HCT116 (cell line): Measurements from ENCODE around the gene ILRUN. TPM values are rescaled to one million over a fixed set of nuclear protein-coding genes. Genes with fewer than 3 reads are reported as not detected.

Experiments used
- ATAC-seq: fragments of 200-7000 bp; cut with Tn5 transposase; 2 replicates; pipeline ENCODE4 v1.9.1; 2020; ENCODE audit warnings: mild to moderate bottlenecking, moderate library complexity
- BruUV-seq: library from RNA; stranded (reverse); fragments of 400-500 nt; replicated peaks from 2 replicates; lab custom pipeline; 2021; lab: Mats Ljungman, UMichigan
- CTCF ChIA-PET: fragments of 300-600 bp; sonication (Branson Sonifier 250); formaldehyde crosslinking; loops from one replicate; lab custom pipeline; 2021; ENCODE audit warnings: antibody characterized with exemption; lab: Charles Lee
- POLR2A ChIA-PET: fragments of 300-600, 350-600 bp; sonication (Branson Sonifier 250); formaldehyde crosslinking; loops from one replicate; lab custom pipeline; 2021; ENCODE audit warnings: antibody characterized with exemption; lab: Charles Lee
- RAD21 ChIA-PET, 2 experiments: fragments of 300-600 bp; sonication (Branson Sonifier 250); formaldehyde crosslinking; loops; one replicate each; lab custom pipeline; 2023; ENCODE audit warnings: low total read pairs in 2 of 2; ENCODE audit not compliant: uncharacterized antibody in 2 of 2, unreplicated experiment in 2 of 2, low non-redundant PET in 1 of 2; lab: Charles Lee
- DNase-seq: peaks from one replicate; pipeline ENCODE4 v3.0.0-alpha.2; 2010; ENCODE audit warnings: low read depth, low spot score
- H2AFZ ChIP-seq: fragments of 200-600 bp; shearing (Covaris generic), sonication (generic); 2 replicates; pipeline ENCODE4 v1.6.1; 2017; ENCODE audit warnings: low read depth, mixed run types, mixed read lengths, antibody characterized with exemption, low read length; ENCODE audit not compliant: poor library complexity, severe bottlenecking
- H3K27ac ChIP-seq: 2 replicates; pipeline ENCODE4 v1.5.1; 2012; ENCODE audit warnings: low read depth, low read length
- H3K27me3 ChIP-seq: fragments of 200-600 bp; sonication (generic); 2 replicates; pipeline ENCODE4 v1.6.1; 2016; ENCODE audit warnings: mixed run types, low read length, mixed read lengths; ENCODE audit not compliant: insufficient read depth
- H3K36me3 ChIP-seq, 2 experiments: fragments of 200-500 bp in 1 of 2; fragments of 200-600 bp in 1 of 2; sonication (Bioruptor generic) in 1 of 2; sonication (generic) in 1 of 2; 2 replicates each; pipeline versions ENCODE4 v1.5.1 to v1.6.1; 2014 to 2016; ENCODE audit warnings: low read length in 2 of 2, inconsistent platforms in 1 of 2, mixed read lengths in 1 of 2, mixed run types in 1 of 2; ENCODE audit not compliant: insufficient read depth in 2 of 2, control insufficient read depth in 1 of 2
- H3K4me1 ChIP-seq, 2 experiments: fragments of 200-600 bp in 1 of 2; sonication (generic) in 1 of 2; 2 replicates each; pipeline versions ENCODE4 v1.5.1 to v1.6.1; 2012 to 2017; ENCODE audit warnings: low read length in 2 of 2, inconsistent platforms in 1 of 2, mild to moderate bottlenecking in 1 of 2, mixed read lengths in 1 of 2, mixed run types in 1 of 2, moderate library complexity in 1 of 2; ENCODE audit not compliant: insufficient read depth in 2 of 2, control insufficient read depth in 1 of 2
- H3K4me2 ChIP-seq: fragments of 200-600 bp; sonication (generic); 2 replicates; pipeline ENCODE4 v1.6.1; 2017; ENCODE audit warnings: mixed run types, low read length, mixed read lengths
- H3K4me3 ChIP-seq, 2 experiments: fragments of 200-600 bp in 1 of 2; sonication (generic) in 1 of 2; replicated peaks in 1 of 2; 2 replicates each; pipeline ENCODE4 v1.5.1; 2011 to 2016; ENCODE audit warnings: low read length in 2 of 2, control low read depth in 1 of 2, low read depth in 1 of 2, mild to moderate bottlenecking in 1 of 2, mixed read lengths in 1 of 2, mixed run types in 1 of 2
- H3K79me2 ChIP-seq: fragments of 200-600 bp; sonication (generic); 2 replicates; pipeline ENCODE4 v1.6.1; 2017; ENCODE audit warnings: mild to moderate bottlenecking, mixed run types, low read length, moderate library complexity, mixed read lengths; ENCODE audit not compliant: insufficient read depth
- H3K9ac ChIP-seq: fragments of 200-600 bp; sonication (generic); 2 replicates; pipeline ENCODE4 v1.6.1; 2016; ENCODE audit warnings: low read length, mixed read lengths
- H3K9me2 ChIP-seq: fragments of 200-600 bp; sonication (generic), shearing (Covaris generic); 2 replicates; pipeline ENCODE4 v1.6.1; 2017; ENCODE audit warnings: mixed run types, mild to moderate bottlenecking, moderate library complexity; ENCODE audit not compliant: insufficient read depth
- H3K9me3 ChIP-seq, 2 experiments: fragments of 200-500 bp in 1 of 2; fragments of 200-600 bp in 1 of 2; sonication (Bioruptor generic) in 1 of 2; sonication (generic) in 1 of 2; 2 replicates each; pipeline ENCODE4 v1.6.1; 2014 to 2017; ENCODE audit warnings: low read length in 2 of 2, mixed read lengths in 2 of 2, inconsistent platforms in 1 of 2, low read depth in 1 of 2, mild to moderate bottlenecking in 1 of 2, mixed run types in 1 of 2, moderate library complexity in 1 of 2; ENCODE audit not compliant: control insufficient read depth in 1 of 2, insufficient read depth in 1 of 2
- H4K20me1 ChIP-seq: fragments of 200-600 bp; sonication (generic), shearing (Covaris generic); 2 replicates; pipeline ENCODE4 v1.6.1; 2017; ENCODE audit warnings: mixed run types, mild to moderate bottlenecking, moderate library complexity; ENCODE audit not compliant: insufficient read depth
- CBX3 ChIP-seq: IDR thresholded peaks from 2 replicates; pipeline ENCODE4 v1.6.1; 2012; ENCODE audit warnings: low read depth
- CEBPB ChIP-seq: IDR thresholded peaks from 2 replicates; pipeline ENCODE4 v1.6.1; 2012; ENCODE audit warnings: low read depth
- EGR1 ChIP-seq: IDR thresholded peaks from 2 replicates; pipeline ENCODE4 v1.6.1; 2012; ENCODE audit warnings: low read depth
- ELF1 ChIP-seq: IDR thresholded peaks from 2 replicates; pipeline ENCODE4 v1.6.1; 2012; ENCODE audit warnings: low read depth, borderline replicate concordance
- EZH2 ChIP-seq: fragments of 200-600 bp; sonication (generic); IDR thresholded peaks from 2 replicates; pipeline ENCODE4 v1.6.1; 2017; ENCODE audit warnings: antibody characterized with exemption, mixed run types
- EZH2phosphoT487 ChIP-seq: fragments of 200-600 bp; IDR thresholded peaks from 2 replicates; pipeline ENCODE4 v1.6.1; 2018; ENCODE audit warnings: antibody characterized with exemption, borderline replicate concordance
- FOSL1 ChIP-seq: IDR thresholded peaks from 2 replicates; pipeline ENCODE4 v1.6.1; 2012; ENCODE audit warnings: low read depth
- JUND ChIP-seq: IDR thresholded peaks from 2 replicates; pipeline ENCODE4 v1.6.1; 2012
- POLR2AphosphoS5 ChIP-seq: IDR thresholded peaks from 2 replicates; pipeline ENCODE4 v1.6.1; 2011; ENCODE audit warnings: mild to moderate bottlenecking, low read depth, low read length, moderate library complexity
- RAD21 ChIP-seq: IDR thresholded peaks from 2 replicates; pipeline ENCODE4 v1.6.1; 2012; ENCODE audit warnings: low read depth, mild to moderate bottlenecking
- SIN3A ChIP-seq: IDR thresholded peaks from 2 replicates; pipeline ENCODE4 v1.6.1; 2012; ENCODE audit warnings: low read depth
- SP1 ChIP-seq: IDR thresholded peaks from 2 replicates; pipeline ENCODE4 v1.6.1; 2012; ENCODE audit warnings: low read depth
- SRF ChIP-seq: IDR thresholded peaks from 2 replicates; pipeline ENCODE4 v1.6.1; 2012; ENCODE audit warnings: low read depth
- ZFX ChIP-seq: fragments of 450-650 bp; IDR thresholded peaks from 2 replicates; pipeline ENCODE4 v1.6.1; 2017
- ZNF274 ChIP-seq: fragments of 200-500 bp; sonication (Bioruptor generic); IDR thresholded peaks from 2 replicates; pipeline ENCODE4 v1.6.1; 2014; ENCODE audit warnings: mild to moderate bottlenecking, low read depth, low read length, inconsistent platforms
- intact Hi-C: fragments of 100-400 bp; cut with micrococcal nuclease; formaldehyde crosslinking; loops from 2 replicates; pipeline ENCODE4 v1.10.0; 2022
- total RNA-seq: library from RNA; stranded (reverse); gene quantifications from one replicate; pipeline ENCODE4 v1.2.1, GENCODE V29; 2021; ENCODE audit not compliant: unreplicated experiment
- TF ChIP-seq, protein P1 (sequence below): IDR thresholded peaks from 2 replicates; pipeline ENCODE4 v1.6.1; 2012
- TF ChIP-seq, protein P2 (sequence below): IDR thresholded peaks from 2 replicates; pipeline ENCODE4 v1.6.1; 2012
- TF ChIP-seq, protein P3 (sequence below), 3 experiments: fragments of 200-600 bp in 1 of 3; sonication (generic) in 1 of 3; IDR thresholded peaks in 2 of 3; conservative IDR thresholded peaks in 1 of 3; 2 replicates each; pipeline ENCODE4 v1.5.1; 2012 to 2017; ENCODE audit warnings: low read depth in 2 of 3, low read length in 2 of 3, antibody characterized with exemption in 1 of 3, borderline replicate concordance in 1 of 3, control low read depth in 1 of 3, mild to moderate bottlenecking in 1 of 3, mixed read lengths in 1 of 3, mixed run types in 1 of 3, moderate library complexity in 1 of 3; ENCODE audit not compliant: insufficient read depth in 1 of 3

Gene ILRUN
- total RNA-seq, 1 experiment from 2014 or later = 51.9 TPM

DNA sequence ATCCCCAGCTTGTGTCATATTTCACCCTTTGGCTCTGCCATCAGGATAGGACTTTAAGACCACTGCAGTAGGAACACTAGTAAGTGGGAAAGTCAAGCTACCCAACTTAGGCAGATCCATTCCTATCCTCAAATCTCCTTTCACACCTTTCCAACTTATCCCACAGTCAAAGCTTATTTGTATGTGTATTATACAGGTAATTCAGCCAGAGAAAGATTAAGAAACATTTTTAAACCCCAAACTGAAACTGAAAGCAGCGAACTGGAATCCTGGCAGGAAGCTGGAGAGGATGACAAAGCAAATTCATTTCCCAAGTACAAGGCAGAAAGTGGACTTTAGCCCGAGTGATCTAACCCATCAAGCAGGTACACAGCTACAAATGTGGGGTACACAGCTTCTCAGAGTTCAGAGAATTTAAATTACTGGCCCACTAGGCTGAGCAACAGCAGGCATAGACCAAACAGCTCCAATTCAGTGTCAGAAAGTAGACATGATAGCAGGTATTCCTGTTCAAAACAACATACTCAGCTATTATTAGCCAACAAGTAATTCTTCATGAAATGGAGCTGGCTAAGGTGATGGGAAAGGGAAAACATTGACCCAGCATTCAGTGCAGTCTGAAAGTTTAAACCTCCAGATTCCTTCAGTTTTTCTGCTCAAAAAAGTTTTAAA, 39.1 kb downstream of the ILRUN start:
- POLR2A ChIA-PET = interaction anchor here (0.8 to 0.9 kb wide), 2 partner anchors 21 to 47 kb away, joined by 4 read pairs; no protein-coding TSS in a partner anchor
- H3K9me2 ChIP-seq = no peaks in the 10 kb centered on the region
- no TSS peak for BruUV-seq
- peak; percentile 34; the same call in 1 of the 2 replicates for TF ChIP-seq FOSL1
- TF ChIP-seq JUND = 0 out of 2 replicates have a peak, but pooled peaks have one; percentile 28
- TF ChIP-seq, protein P1, sequence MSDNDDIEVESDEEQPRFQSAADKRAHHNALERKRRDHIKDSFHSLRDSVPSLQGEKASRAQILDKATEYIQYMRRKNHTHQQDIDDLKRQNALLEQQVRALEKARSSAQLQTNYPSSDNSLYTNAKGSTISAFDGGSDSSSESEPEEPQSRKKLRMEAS = no peak
- TF ChIP-seq EZH2phosphoT487 = no peak
- peak; percentile 29; the same call in 1 of the 2 replicates for TF ChIP-seq POLR2AphosphoS5
- peak; percentile 55; the same call in 1 of the 2 replicates for TF ChIP-seq SP1
- TF ChIP-seq CEBPB = 0 out of 2 replicates have a peak, but pooled peaks have one; percentile 8
- no peak for TF ChIP-seq SIN3A
- TF ChIP-seq, all 23 proteins: peak for 5
- intact Hi-C loops = no loop called here
- CTCF ChIA-PET = interaction anchor here (0.9 to 1.1 kb wide), 2 partner anchors 18 to 199 kb away, joined by 3 read pairs; no protein-coding TSS in a partner anchor
- Histone ChIP-seq H3K79me2 (peaks cover 84% of the 10 kb centered on the region), H3K27me3 (no peaks in the 10 kb centered on the region), H3K4me2 (peak overlapping the region; percentile 89), H3K4me3 (peak overlapping the region; percentile 39 to 58), H3K36me3 (peaks cover 0 to 4% of the 10 kb centered on the region in 2 experiments; a peak in 2 of 4 replicates), H2AFZ (no peak overlapping the region), H3K9me3 (no peaks in the 10 kb centered on the region), H3K9ac (peak overlapping the region; percentile 73), H4K20me1 (no peaks in the 10 kb centered on the region), H3K27ac (peak overlapping the region; percentile 84), H3K4me1 (peaks cover 30 to 49% of the 10 kb centered on the region in 2 experiments)
- ATAC-seq (peak; percentile 57), DNase-seq (no peak)
- RAD21 ChIA-PET = no interaction called here

DNA sequence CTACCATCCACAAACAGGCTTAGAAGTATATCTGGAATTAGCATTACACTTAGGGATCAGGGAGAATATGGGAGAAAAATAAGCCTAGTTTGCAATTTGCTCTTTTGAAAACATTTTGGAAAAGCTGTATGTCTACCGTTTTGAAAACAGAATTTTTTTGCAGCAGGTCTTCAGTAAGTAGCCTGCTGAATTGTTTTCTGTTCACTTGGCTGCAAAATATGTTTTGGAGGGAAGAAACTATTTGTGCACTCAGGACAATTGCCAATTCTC, 39.6 kb downstream of the ILRUN start:
- H4K20me1 ChIP-seq = no peaks in the 10 kb centered on the region
- peaks cover 85% of the 10 kb centered on the region for H3K79me2 ChIP-seq
- peak overlapping the region; percentile 84 for H3K27ac ChIP-seq
- H3K4me1 ChIP-seq = peaks cover 30 to 51% of the 10 kb centered on the region in 2 experiments
- no peaks in the 10 kb centered on the region for H3K27me3 ChIP-seq
- H3K9ac ChIP-seq = peak overlapping the region; percentile 73
- DNase-seq (no peak), ATAC-seq (no peak)
- H3K9me3 ChIP-seq = no peaks in the 10 kb centered on the region
- H3K4me3 ChIP-seq = peak overlapping the region in 1 of 2 experiments; percentile 58
- no peak for TF ChIP-seq SRF
- TF ChIP-seq RAD21 = no peak
- no peak for TF ChIP-seq ZNF274
- TF ChIP-seq, protein P2, sequence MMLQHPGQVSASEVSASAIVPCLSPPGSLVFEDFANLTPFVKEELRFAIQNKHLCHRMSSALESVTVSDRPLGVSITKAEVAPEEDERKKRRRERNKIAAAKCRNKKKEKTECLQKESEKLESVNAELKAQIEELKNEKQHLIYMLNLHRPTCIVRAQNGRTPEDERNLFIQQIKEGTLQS = no peak
- TF ChIP-seq, protein P1 = no peak
- no peak for TF ChIP-seq SP1
- TF ChIP-seq JUND = no peak
- TF ChIP-seq CBX3 = no peak
- TF ChIP-seq ELF1 = no peak
- TF ChIP-seq EZH2 = no peak
- TF ChIP-seq, protein P3, sequence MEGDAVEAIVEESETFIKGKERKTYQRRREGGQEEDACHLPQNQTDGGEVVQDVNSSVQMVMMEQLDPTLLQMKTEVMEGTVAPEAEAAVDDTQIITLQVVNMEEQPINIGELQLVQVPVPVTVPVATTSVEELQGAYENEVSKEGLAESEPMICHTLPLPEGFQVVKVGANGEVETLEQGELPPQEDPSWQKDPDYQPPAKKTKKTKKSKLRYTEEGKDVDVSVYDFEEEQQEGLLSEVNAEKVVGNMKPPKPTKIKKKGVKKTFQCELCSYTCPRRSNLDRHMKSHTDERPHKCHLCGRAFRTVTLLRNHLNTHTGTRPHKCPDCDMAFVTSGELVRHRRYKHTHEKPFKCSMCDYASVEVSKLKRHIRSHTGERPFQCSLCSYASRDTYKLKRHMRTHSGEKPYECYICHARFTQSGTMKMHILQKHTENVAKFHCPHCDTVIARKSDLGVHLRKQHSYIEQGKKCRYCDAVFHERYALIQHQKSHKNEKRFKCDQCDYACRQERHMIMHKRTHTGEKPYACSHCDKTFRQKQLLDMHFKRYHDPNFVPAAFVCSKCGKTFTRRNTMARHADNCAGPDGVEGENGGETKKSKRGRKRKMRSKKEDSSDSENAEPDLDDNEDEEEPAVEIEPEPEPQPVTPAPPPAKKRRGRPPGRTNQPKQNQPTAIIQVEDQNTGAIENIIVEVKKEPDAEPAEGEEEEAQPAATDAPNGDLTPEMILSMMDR (IDR thresholded peaks at IDR 0.05 in 2 of 3, conservative IDR thresholded peaks at IDR 0.05 in 1 of 3; ENCODE audit: borderline replicate concordance in 1 of 3, insufficient read depth in 1 of 3, low read depth in 2 of 3, low read length in 2 of 3) = no peak
- TF ChIP-seq ZFX = no peak
- TF ChIP-seq EGR1 = no peak
- RAD21 ChIA-PET = no interaction called here
- POLR2A ChIA-PET = interaction anchor here (0.9 kb wide), 1 partner anchor 47 kb away, joined by 4 read pairs; no protein-coding TSS in a partner anchor
- H3K36me3 ChIP-seq = peaks cover 0 to 4% of the 10 kb centered on the region in 2 experiments; a peak in 2 of 4 replicates
- intact Hi-C loops = no loop called here
- no peaks in the 10 kb centered on the region for H3K9me2 ChIP-seq
- TSS peak; percentile 12 for BruUV-seq
- H2AFZ ChIP-seq = no peak overlapping the region
- peak overlapping the region; percentile 89 for H3K4me2 ChIP-seq
- CTCF ChIA-PET = interaction anchor here (0.9 to 1.1 kb wide), 2 partner anchors 17 to 198 kb away, joined by 3 read pairs; no protein-coding TSS in a partner anchor
